ENCODE measurements around the gene TMEM220. TPM values are rescaled to one million over a fixed set of nuclear protein-coding genes. Genes with fewer than 3 reads are reported as not detected.

TMEM220 gene
- total RNA-seq, 2 experiments from 2014 or later = 0.79 to 0.94 TPM

GRCh38 chr17:10683853-10684252, 46.0 kb downstream of the TMEM220 start:
- Mint-ChIP-seq H3K4me1 (ENCODE audit: low read depth) (peaks cover 5% of the 10 kb centered on the region), H3K27me3 (ENCODE audit: low read depth) (no peaks in the 10 kb centered on the region), H3K27ac (no peak overlapping the region), H3K4me3 (no peak overlapping the region), H3K36me3 (ENCODE audit: low read depth) (peaks cover 39% of the 10 kb centered on the region), H3K9me3 (no peaks in the 10 kb centered on the region)
- DNase-seq = no peak
- CTCF ChIA-PET = interaction anchor here (0.7 to 3.5 kb wide), 9 partner anchors 9 to 70 kb away, joined by 3 to 17 read pairs (median 4); no protein-coding TSS in a partner anchor
- intact Hi-C loops (cut with micrococcal nuclease) = loop anchor here (2.0 kb wide), 1 partner anchor 37 kb away; no protein-coding TSS in a partner anchor

GRCh38 chr17:10681866-10682446, 47.9 kb downstream of the TMEM220 start:
- H3K9me3 Mint-ChIP-seq = no peaks in the 10 kb centered on the region
- H3K4me1 Mint-ChIP-seq (ENCODE audit: low read depth) = no peaks in the 10 kb centered on the region
- no peak overlapping the region for H3K4me3 Mint-ChIP-seq
- intact Hi-C loops (cut with micrococcal nuclease) = no loop called here
- no peaks in the 10 kb centered on the region for H3K27me3 Mint-ChIP-seq (ENCODE audit: low read depth)
- CTCF ChIA-PET = interaction anchor here (1.2 to 2.7 kb wide), 2 partner anchors 35 to 55 kb away, joined by 3 to 14 read pairs; no protein-coding TSS in a partner anchor
- peaks cover 43% of the 10 kb centered on the region for H3K36me3 Mint-ChIP-seq (ENCODE audit: low read depth)
- no peak for DNase-seq
- no peak overlapping the region for H3K27ac Mint-ChIP-seq

GRCh38 chr17:10674704-10675103, 55.1 kb downstream of the TMEM220 start:
- no peak overlapping the region for H3K4me3 Mint-ChIP-seq
- H3K27ac Mint-ChIP-seq = no peak overlapping the region
- H3K27me3 Mint-ChIP-seq (ENCODE audit: low read depth) = no peaks in the 10 kb centered on the region
- H3K4me1 Mint-ChIP-seq (ENCODE audit: low read depth) = no peaks in the 10 kb centered on the region
- CTCF ChIA-PET = interaction anchor here (0.8 to 1.1 kb wide), 2 partner anchors 9 to 40 kb away, joined by 3 to 4 read pairs; no protein-coding TSS in a partner anchor
- no peak for DNase-seq
- intact Hi-C loops (cut with micrococcal nuclease) = no loop called here
- H3K9me3 Mint-ChIP-seq = no peaks in the 10 kb centered on the region
- peaks cover 21% of the 10 kb centered on the region for H3K36me3 Mint-ChIP-seq (ENCODE audit: low read depth)

- no peaks in the 10 kb centered on the region for H3K4me1 Mint-ChIP-seq (ENCODE audit: low read depth)
- no peak overlapping the region for H3K4me3 Mint-ChIP-seq
- peaks cover 17% of the 10 kb centered on the region for H3K36me3 Mint-ChIP-seq (ENCODE audit: low read depth)
- CTCF ChIA-PET = no interaction called here
- no peaks in the 10 kb centered on the region for H3K9me3 Mint-ChIP-seq
- no peak overlapping the region for H3K27ac Mint-ChIP-seq
- intact Hi-C loops (cut with micrococcal nuclease) = no loop called here
- DNase-seq = no peak
- no peaks in the 10 kb centered on the region for H3K27me3 Mint-ChIP-seq (ENCODE audit: low read depth)
Observed at GRCh38 chr17:10673312-10673711, 56.5 kb downstream of the TMEM220 start.

GRCh38 chr17:10668775-10669174, 61.0 kb downstream of the TMEM220 start:
- H3K27me3 Mint-ChIP-seq (ENCODE audit: low read depth) = no peaks in the 10 kb centered on the region
- CTCF ChIA-PET = no interaction called here
- no peaks in the 10 kb centered on the region for H3K4me1 Mint-ChIP-seq (ENCODE audit: low read depth)

GRCh38 chr17:10666906-10667305, 62.9 kb downstream of the TMEM220 start:
- Mint-ChIP-seq H3K27ac (no peak overlapping the region), H3K4me1 (ENCODE audit: low read depth) (no peaks in the 10 kb centered on the region), H3K36me3 (ENCODE audit: low read depth) (peaks cover 11% of the 10 kb centered on the region), H3K4me3 (no peak overlapping the region), H3K9me3 (no peaks in the 10 kb centered on the region), H3K27me3 (ENCODE audit: low read depth) (no peaks in the 10 kb centered on the region)
- intact Hi-C loops (cut with micrococcal nuclease) = no loop called here
- CTCF ChIA-PET = no interaction called here
- no peak for DNase-seq

More at GRCh38 chr17:10668775-10669174, 61.0 kb downstream of the TMEM220 start:
- no peak overlapping the region for H3K4me3 Mint-ChIP-seq
- H3K36me3 Mint-ChIP-seq (ENCODE audit: low read depth) = peaks cover 11% of the 10 kb centered on the region
- intact Hi-C loops (cut with micrococcal nuclease) = no loop called here
- no peaks in the 10 kb centered on the region for H3K9me3 Mint-ChIP-seq
- no peak overlapping the region for H3K27ac Mint-ChIP-seq
- DNase-seq = no peak

- intact Hi-C loops (cut with micrococcal nuclease) = no loop called here
- CTCF ChIA-PET = interaction anchor here (0.6 to 1.3 kb wide), 5 partner anchors 18 to 184 kb away, joined by 3 to 6 read pairs (median 4); no protein-coding TSS in a partner anchor
- Mint-ChIP-seq H3K9me3 (no peaks in the 10 kb centered on the region), H3K36me3 (ENCODE audit: low read depth) (peaks cover 16% of the 10 kb centered on the region), H3K4me3 (no peak overlapping the region), H3K4me1 (ENCODE audit: low read depth) (no peaks in the 10 kb centered on the region), H3K27me3 (ENCODE audit: low read depth) (no peaks in the 10 kb centered on the region), H3K27ac (no peak overlapping the region)
- no peak for DNase-seq
Observed at GRCh38 chr17:10664571-10664970, 65.3 kb downstream of the TMEM220 start.

Other genes with a start within 250 kb of the TMEM220 start
- not detected for gene MYH1, start 211.5 kb downstream of the TMEM220 start, total RNA-seq
- not detected for gene MYH2, start 180.4 kb downstream of the TMEM220 start, total RNA-seq
- gene MYH3, start 72.7 kb downstream of the TMEM220 start, total RNA-seq = 1 to 10 TPM; 1.8 to 3.1 TPM
- gene SCO1, start 32.5 kb downstream of the TMEM220 start, total RNA-seq = 10 to 100 TPM; 34.0 to 37.6 TPM
- 10 to 100 TPM; 11.1 to 12.6 TPM for gene ADPRM, start 32.4 kb downstream of the TMEM220 start, total RNA-seq
- not detected for gene TMEM238L, start 74.1 kb upstream of the TMEM220 start, total RNA-seq
- not detected for gene PIRT, start 108.1 kb upstream of the TMEM220 start, total RNA-seq

All from activated naive CD4-positive, alpha-beta T cell treated with anti-CD3 and anti-CD28 coated beads for 36 hours (primary cell).